H1 (cell line): ENCODE results near the gene DSCAM. TPM values are rescaled to one million over a fixed set of nuclear protein-coding genes. Genes with fewer than 3 reads are reported as not detected.

ENCODE experiments used
- EGR1 ChIP-seq: IDR thresholded peaks from 2 replicates; pipeline ENCODE4 v1.6.1; 2011; ENCODE audit warnings: low read depth, low read length, borderline replicate concordance
- EZH2 ChIP-seq: fragments of 200-600 bp; sonication (generic); IDR thresholded peaks from 2 replicates; pipeline ENCODE4 v1.7.1; 2012; ENCODE audit warnings: low read depth, mild to moderate bottlenecking, moderate library complexity, low read length, inconsistent platforms; ENCODE audit not compliant: severe bottlenecking
- HDAC2 ChIP-seq, 2 experiments: fragments of 300-600 bp in 1 of 2; sonication (generic) in 1 of 2; IDR thresholded peaks; 2 replicates each; pipeline ENCODE4 v1.6.1; 2011 to 2012; ENCODE audit warnings: low read depth in 2 of 2, low read length in 2 of 2, mild to moderate bottlenecking in 2 of 2, moderate library complexity in 2 of 2, borderline replicate concordance in 1 of 2, inconsistent platforms in 1 of 2
- JUND ChIP-seq: IDR thresholded peaks from 2 replicates; pipeline ENCODE4 v1.6.1; 2011; ENCODE audit warnings: mild to moderate bottlenecking, improper control_type of control experiment, low read length
- KDM1A ChIP-seq: fragments of 200-600, 300-600 bp; sonication (generic); IDR thresholded peaks from 2 replicates; pipeline ENCODE4 v1.7.1; 2016; ENCODE audit warnings: mild to moderate bottlenecking, low read length, borderline replicate concordance
- POLR2AphosphoS5 ChIP-seq: IDR thresholded peaks from 2 replicates; pipeline ENCODE4 v1.6.1; 2011; ENCODE audit warnings: low read depth, low read length
- RXRA ChIP-seq: IDR thresholded peaks from 2 replicates; pipeline ENCODE4 v1.6.1; 2011; ENCODE audit warnings: low read depth, mild to moderate bottlenecking, low read length, moderate library complexity; ENCODE audit not compliant: insufficient read depth
- SIN3A ChIP-seq, 2 experiments: IDR thresholded peaks in 1 of 2; conservative IDR thresholded peaks in 1 of 2; 2 replicates each; pipeline ENCODE4 v1.6.1; 2011 to 2012; ENCODE audit warnings: low read length in 2 of 2, improper control_type of control experiment in 1 of 2, low read depth in 1 of 2, mild to moderate bottlenecking in 1 of 2
- polyA plus RNA-seq, 7 experiments: library from polyadenylated mRNA; depleted of rRNA in 3 of 7; stranded (reverse) in 5 of 7; unstranded in 2 of 7; fragments of >200 nt in 5 of 7; fragments of 200-250 nt in 2 of 7; gene quantifications; 1 replicate in 5 of 7; 2 replicates in 1 of 7; 4 replicates in 1 of 7; pipeline versions ENCODE4 v1.2.1 to v1.2.3, GENCODE V29; 2011 to 2013; ENCODE audit warnings: missing spikeins in 2 of 7, mixed read lengths in 2 of 7
- total RNA-seq: library from RNA; stranded (reverse); fragmentation: NEBNext Ultra II Directional; extraction: Animal tissue kit (Norgen Biotek cat#: 25700); gene quantifications from 2 replicates; pipeline ENCODE4 v1.2.1, GENCODE V29; 2021

The DSCAM gene
- total and polyA plus RNA-seq, 2 of the 8 experiments (the other 6 are each of a cell fraction or from before 2014, with no cell fraction given), result 0.02 to 0.15 TPM

DNA sequence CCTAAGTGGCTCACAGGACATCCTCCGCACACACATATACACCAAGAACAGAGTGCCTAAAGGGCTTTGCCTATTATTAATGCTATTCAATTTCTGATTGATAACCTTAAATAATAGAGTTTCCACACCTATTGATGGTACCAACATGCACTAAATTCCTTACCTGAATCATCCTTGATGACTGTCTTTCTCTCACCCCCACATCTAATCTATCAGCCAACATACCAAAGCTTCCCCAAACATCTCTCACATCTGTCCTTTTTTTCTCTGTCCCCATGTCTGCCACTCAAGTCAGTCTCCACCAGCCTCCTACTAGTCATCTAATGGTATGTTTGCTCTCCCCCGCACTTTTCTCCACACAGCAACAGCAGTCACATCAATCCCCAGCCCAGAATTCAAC is 174.4 kb downstream of the DSCAM start (continued):
- TF ChIP-seq SIN3A (conservative IDR thresholded peaks at IDR 0.05 in 1 of 2, IDR thresholded peaks at IDR 0.05 in 1 of 2; ENCODE audit: low read depth in 1 of 2, low read length in 2 of 2) (no peak), HDAC2 (IDR thresholded peaks at IDR 0.05; ENCODE audit: borderline replicate concordance in 1 of 2, low read depth in 2 of 2, low read length in 2 of 2) (no peak), JUND (no peak), POLR2AphosphoS5 (no peak), EZH2 (no peak), KDM1A (no peak), RXRA (no peak), EGR1 (no peak)
- TF ChIP-seq, all 59 proteins: peak for 0
